ENCODE measurements around the gene MISFA. TPM values are rescaled to one million over a fixed set of nuclear protein-coding genes. Genes with fewer than 3 reads are reported as not detected.

Gene MISFA
- total and polyA plus RNA-seq, 9 of the 15 experiments (the other 6 are each of a cell fraction or from before 2014, with no cell fraction given), result 1.6 to 6.3 (median 3.4) TPM

- peak in 1 of 2 experiments; percentile 50; a peak in 2 of 4 replicates for TF ChIP-seq ZNF318 (IDR thresholded peaks at IDR 0.05; ENCODE audit: borderline replicate concordance in 1 of 2, low read depth in 1 of 2)
- peak in 1 of 2 experiments; percentile 86; a peak in 2 of 4 replicates for TF ChIP-seq HDAC1 (IDR thresholded peaks at IDR 0.05)
- peak in 1 of 2 experiments; percentile 91; a peak in 2 of 3 replicates for TF ChIP-seq CBX3 (IDR thresholded peaks at IDR 0.05; ENCODE audit: borderline replicate concordance in 1 of 2, low read length in 2 of 2)
- TF ChIP-seq ARID4B (CRISPR knock-in tag; IDR thresholded peaks at IDR 0.05), result peak; percentile 88
- TF ChIP-seq NR2C1 (IDR thresholded peaks at IDR 0.05), result 0 out of 2 replicates have a peak, but pooled peaks have one; percentile 36
- no peak for TF ChIP-seq NR2C1 (tag; IDR thresholded peaks at IDR 0.05)
- peak; percentile 78 for TF ChIP-seq ZFX (CRISPR knock-in tag; IDR thresholded peaks at IDR 0.05)
- TF ChIP-seq AFF4 (CRISPR knock-in tag; IDR thresholded peaks at IDR 0.05), result 0 out of 2 replicates have a peak, but pooled peaks have one; percentile 62
These were observed 34.8 kb downstream of the MISFA start, which contains the start of gene SPTY2D1 (continued) for GRCh38 chr11:18634140-18635032.
